Measurements from ENCODE around the gene PPARGC1A.

- TF ChIP-seq POLR2AphosphoS5 (IDR thresholded peaks at IDR 0.05; ENCODE audit: low read depth, low read length) (no peak), POU2F2 (IDR thresholded peaks at IDR 0.05; ENCODE audit: low read depth, low read length) (no peak), POLR2A (IDR thresholded peaks at IDR 0.05; ENCODE audit: low read depth, low read length) (no peak)
Measured at GRCh38 chr4:23916282-23916681, 26.4 kb upstream of the PPARGC1A start.
